Caco-2 (cell line): ENCODE measurements around the gene ING1. TPM values are rescaled to one million over a fixed set of nuclear protein-coding genes. Genes with fewer than 3 reads are reported as not detected.
"Not testable (repeated sequence)": the region's sequence is repeated elsewhere in the genome, so short reads cannot be mapped to it uniquely, and the experiment has no call there.

ENCODE experiments used
- BruUV-seq: library from RNA; stranded (reverse); fragments of 400-500 nt; replicated peaks from 2 replicates; lab custom pipeline; 2021; lab: Mats Ljungman, UMichigan
- CTCF ChIA-PET: fragments of 300-600 bp; sonication (Branson Sonifier 250); formaldehyde crosslinking; loops from one replicate; lab custom pipeline; 2022; ENCODE audit warnings: antibody characterized with exemption; lab: Charles Lee
- POLR2A ChIA-PET: fragments of 300-600 bp; sonication (Branson Sonifier 250); formaldehyde crosslinking; loops from one replicate; lab custom pipeline; 2022; ENCODE audit warnings: antibody characterized with exemption; lab: Charles Lee
- DNase-seq, 2 experiments: peaks; one replicate each; pipeline versions ENCODE4 v3.0.0 to v3.0.0-alpha.2; 2020 to 2022
- H3K27me3 ChIP-seq: replicated peaks from 2 replicates; pipeline ENCODE4 v1.6.0; 2011; ENCODE audit warnings: low read length; ENCODE audit not compliant: control insufficient read depth, insufficient read depth
- H3K36me3 ChIP-seq: 2 replicates; pipeline ENCODE4 v1.5.1; 2011; ENCODE audit warnings: low read length; ENCODE audit not compliant: control insufficient read depth, insufficient read depth
- H3K4me1 ChIP-seq: fragments of 250-450 bp; sonication (Bioruptor Pico); 2 replicates; pipeline ENCODE4 v1.5.1; 2020; ENCODE audit warnings: mild to moderate bottlenecking
- H3K4me3 ChIP-seq: 2 replicates; pipeline ENCODE4 v1.5.1; 2011; ENCODE audit warnings: low read depth, mild to moderate bottlenecking, control low read depth, low read length
- H3K9me3 ChIP-seq: fragments of 250-450 bp; sonication (Bioruptor Pico); 2 replicates; pipeline ENCODE4 v1.5.1; 2020; ENCODE audit warnings: mild to moderate bottlenecking, moderate library complexity
- H3K27ac Mint-ChIP-seq: one replicate; pipeline ENCODE4 v1.8.0; 2022; ENCODE audit warnings: mixed read lengths; ENCODE audit not compliant: unreplicated experiment
- H3K27me3 Mint-ChIP-seq: one replicate; pipeline ENCODE4 v1.8.0; 2022; ENCODE audit warnings: mixed read lengths; ENCODE audit not compliant: insufficient read depth, unreplicated experiment
- H3K36me3 Mint-ChIP-seq: one replicate; pipeline ENCODE4 v1.8.0; 2022; ENCODE audit warnings: mild to moderate bottlenecking, mixed read lengths; ENCODE audit not compliant: insufficient read depth, unreplicated experiment
- H3K4me1 Mint-ChIP-seq: one replicate; pipeline ENCODE4 v1.8.0; 2022; ENCODE audit warnings: low read depth, mixed read lengths; ENCODE audit not compliant: unreplicated experiment
- H3K4me3 Mint-ChIP-seq: one replicate; pipeline ENCODE4 v1.8.0; 2022; ENCODE audit warnings: mild to moderate bottlenecking, moderate library complexity, mixed read lengths; ENCODE audit not compliant: unreplicated experiment
- H3K9me3 Mint-ChIP-seq: one replicate; pipeline ENCODE4 v1.8.0; 2022; ENCODE audit warnings: mixed read lengths; ENCODE audit not compliant: unreplicated experiment
- CTCF ChIP-seq, 2 experiments: fragments of 200-600 bp in 1 of 2; IDR thresholded peaks; 1 replicate in 1 of 2; 2 replicates in 1 of 2; pipeline versions ENCODE4 v1.5.1 to v1.8.0; 2011 to 2022; ENCODE audit warnings: antibody characterized with exemption in 1 of 2, control low read depth in 1 of 2, inconsistent platforms in 1 of 2, low read depth in 1 of 2, low read length in 1 of 2, mild to moderate bottlenecking in 1 of 2, moderate library complexity in 1 of 2; ENCODE audit not compliant: insufficient read depth in 1 of 2, severe bottlenecking in 1 of 2, unreplicated experiment in 1 of 2
- intact Hi-C: fragments of 100-400 bp; cut with micrococcal nuclease; formaldehyde crosslinking; loops from one replicate; pipeline ENCODE4 v1.10.0; 2022; ENCODE audit not compliant: unreplicated experiment
- total RNA-seq: library from RNA; stranded (reverse); gene quantifications from 2 replicates; pipeline ENCODE4 v1.2.3, GENCODE V29; 2022

The ING1 gene
- total RNA-seq, 1 experiment from 2014 or later = 17.9 TPM

GRCh38 chr13:110719036-110719710 is 5.7 kb downstream of the ING1 start:
- H3K27me3 Mint-ChIP-seq = no peaks in the 10 kb centered on the region
- H3K9me3 Mint-ChIP-seq = no peaks in the 10 kb centered on the region
- no TSS peak for BruUV-seq
- Histone ChIP-seq H3K27me3 (no peaks in the 10 kb centered on the region), H3K36me3 (peaks cover 2% of the 10 kb centered on the region), H3K4me1 (peaks cover 11% of the 10 kb centered on the region; the same call in 1 of the 2 replicates), H3K4me3 (no peak overlapping the region), H3K9me3 (no peaks in the 10 kb centered on the region)
- DNase-seq = no peak
- intact Hi-C loops = no loop called here
- H3K4me3 Mint-ChIP-seq = no peak overlapping the region
- no peak overlapping the region for H3K27ac Mint-ChIP-seq
- CTCF ChIA-PET = no interaction called here
- H3K36me3 Mint-ChIP-seq = peaks cover 44% of the 10 kb centered on the region
- TF ChIP-seq CTCF (IDR thresholded peaks at IDR 0.05; ENCODE audit: insufficient read depth in 1 of 2, low read depth in 1 of 2, low read length in 1 of 2, severe bottlenecking in 1 of 2, unreplicated experiment in 1 of 2) = no peak
- POLR2A ChIA-PET = interaction anchor here (0.5 kb wide), 1 partner anchor 358 kb away, joined by 3 read pairs; no protein-coding TSS in a partner anchor
- H3K4me1 Mint-ChIP-seq = peaks cover 8% of the 10 kb centered on the region

GRCh38 chr13:110722971-110723370 is 9.5 kb downstream of the ING1 start:
- Histone ChIP-seq H3K9me3 (no peaks in the 10 kb centered on the region), H3K27me3 (no peaks in the 10 kb centered on the region), H3K4me3 (no peak overlapping the region), H3K36me3 (peaks cover 2% of the 10 kb centered on the region), H3K4me1 (no peaks in the 10 kb centered on the region)
- no peaks in the 10 kb centered on the region for H3K4me1 Mint-ChIP-seq
- no peaks in the 10 kb centered on the region for H3K27me3 Mint-ChIP-seq
- H3K27ac Mint-ChIP-seq = no peak overlapping the region
- H3K9me3 Mint-ChIP-seq = no peaks in the 10 kb centered on the region
- peaks cover 25% of the 10 kb centered on the region for H3K36me3 Mint-ChIP-seq
- no peak overlapping the region for H3K4me3 Mint-ChIP-seq
- TF ChIP-seq CTCF (IDR thresholded peaks at IDR 0.05; ENCODE audit: insufficient read depth in 1 of 2, low read depth in 1 of 2, low read length in 1 of 2, severe bottlenecking in 1 of 2, unreplicated experiment in 1 of 2) = no peak
- no peak for DNase-seq
- intact Hi-C loops = no loop called here
- ChIA-PET POLR2A (no interaction called here), CTCF (no interaction called here)
- BruUV-seq = no TSS peak

DNA sequence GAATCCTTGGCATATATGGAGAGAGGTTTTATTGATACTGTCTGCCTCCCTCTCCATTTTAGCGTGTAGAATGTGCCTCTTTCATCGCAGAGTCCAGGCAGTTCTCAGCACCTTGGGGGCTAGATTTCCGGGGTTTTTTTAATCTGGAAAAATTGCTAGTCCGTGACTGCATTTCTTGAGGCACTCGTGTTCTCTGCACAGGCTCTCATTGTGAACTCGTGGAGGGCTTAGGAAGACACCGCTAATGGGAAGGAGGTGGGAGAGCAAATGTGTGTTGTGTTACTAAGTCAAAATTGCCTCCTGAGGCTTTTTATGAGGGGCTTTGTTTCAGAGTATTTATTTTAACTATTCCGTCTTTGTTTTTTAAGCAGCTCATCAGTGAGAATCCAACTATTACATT is 10.1 kb downstream of the ING1 start:
- Mint-ChIP-seq H3K4me1 (no peaks in the 10 kb centered on the region), H3K36me3 (peaks cover 25% of the 10 kb centered on the region), H3K27ac (no peak overlapping the region), H3K9me3 (no peaks in the 10 kb centered on the region), H3K27me3 (no peaks in the 10 kb centered on the region), H3K4me3 (no peak overlapping the region)
- DNase-seq = no peak
- no peaks in the 10 kb centered on the region for H3K27me3 ChIP-seq
- H3K4me1 ChIP-seq = no peaks in the 10 kb centered on the region
- ChIA-PET CTCF (interaction anchor here (0.6 kb wide), 1 partner anchor 9 kb away, joined by 3 read pairs; no protein-coding TSS in a partner anchor), POLR2A (no interaction called here)
- TF ChIP-seq CTCF (IDR thresholded peaks at IDR 0.05; ENCODE audit: insufficient read depth in 1 of 2, low read depth in 1 of 2, low read length in 1 of 2, severe bottlenecking in 1 of 2, unreplicated experiment in 1 of 2) = no peak
- intact Hi-C loops = no loop called here
- peaks cover 2% of the 10 kb centered on the region for H3K36me3 ChIP-seq
- no peaks in the 10 kb centered on the region for H3K9me3 ChIP-seq
- BruUV-seq = no TSS peak
- H3K4me3 ChIP-seq = no peak overlapping the region

DNA sequence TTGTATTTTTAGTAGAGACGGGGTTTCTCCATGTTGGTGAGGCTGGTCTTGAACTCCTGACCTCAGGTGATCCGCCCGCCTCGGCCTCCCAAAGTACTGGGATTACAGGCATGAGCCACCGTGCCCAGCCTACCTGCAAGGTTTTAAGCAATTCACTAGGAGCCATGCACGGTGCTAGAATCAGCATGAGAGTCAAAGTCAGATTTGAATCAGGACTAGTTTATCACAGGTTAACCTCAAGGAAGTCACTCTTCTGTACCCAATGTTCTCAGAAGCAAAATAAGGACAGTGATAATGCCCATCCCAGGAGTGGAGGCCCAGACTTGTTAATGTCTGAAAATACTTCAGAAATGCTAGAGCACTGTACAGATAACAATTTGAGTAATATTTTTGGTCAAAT is 12.7 kb downstream of the ING1 start:
- H3K4me3 Mint-ChIP-seq, H3K9me3 ChIP-seq, H3K4me1 Mint-ChIP-seq, H3K9me3 Mint-ChIP-seq, H3K27me3 Mint-ChIP-seq, H3K27me3 ChIP-seq, H3K36me3 ChIP-seq, DNase-seq, H3K4me1 ChIP-seq, POLR2A ChIA-PET, BruUV-seq, intact Hi-C loops, H3K36me3 Mint-ChIP-seq, CTCF ChIA-PET, H3K27ac Mint-ChIP-seq, H3K4me3 ChIP-seq: not testable (repeated sequence)
